Germinal center (tissue), 1 donor: ENCODE measurements around the gene RGS9.

Experiments used
- DNase-seq: peaks from one replicate; pipeline ENCODE4 v3.0.0; 2012; ENCODE audit warnings: mixed read lengths, low spot score

RGS9 gene

GRCh38 chr17:65219124-65219523 is 82.0 kb downstream of the RGS9 start:
- DNase-seq = no peak

- no peak for DNase-seq
Observed at GRCh38 chr17:65219707-65220106, 82.5 kb downstream of the RGS9 start.

GRCh38 chr17:65220732-65221131 is 83.6 kb downstream of the RGS9 start:
- no peak for DNase-seq

- no peak for DNase-seq
Observed at GRCh38 chr17:65222214-65222738, 85.1 kb downstream of the RGS9 start.

- no peak for DNase-seq
Observed at GRCh38 chr17:65225061-65225460, 87.9 kb downstream of the RGS9 start.

GRCh38 chr17:65226227-65226626 is 89.1 kb downstream of the RGS9 start:
- DNase-seq = no peak

- no peak for DNase-seq
Observed at GRCh38 chr17:65227637-65228036, 90.5 kb downstream of the RGS9 start.

GRCh38 chr17:65228287-65228686 is 91.1 kb downstream of the RGS9 start:
- DNase-seq = no peak

GRCh38 chr17:65228734-65229620 is 91.8 kb downstream of the RGS9 start:
- DNase-seq = peak; percentile 22

- no peak for DNase-seq
Observed at GRCh38 chr17:65229621-65229995, 92.4 kb downstream of the RGS9 start.

- DNase-seq = no peak
Observed at GRCh38 chr17:65230040-65230439, 92.9 kb downstream of the RGS9 start.

- no peak for DNase-seq
Observed at GRCh38 chr17:65231086-65231485, 93.9 kb downstream of the RGS9 start.

GRCh38 chr17:65231662-65232335 is 94.6 kb downstream of the RGS9 start:
- DNase-seq = peak; percentile 63

- DNase-seq = no peak
Observed at GRCh38 chr17:65235284-65235683, 98.1 kb downstream of the RGS9 start.

- DNase-seq = no peak
Observed at GRCh38 chr17:65236321-65236720, 99.2 kb downstream of the RGS9 start.

GRCh38 chr17:65243838-65244625 is 106.9 kb downstream of the RGS9 start:
- no peak for DNase-seq

- DNase-seq = no peak
Observed at GRCh38 chr17:65246252-65246651, 109.1 kb downstream of the RGS9 start.

GRCh38 chr17:65249774-65250173 is 112.6 kb downstream of the RGS9 start:
- no peak for DNase-seq

GRCh38 chr17:65254166-65254565 is 117.0 kb downstream of the RGS9 start:
- DNase-seq = no peak

- DNase-seq = no peak
Observed at GRCh38 chr17:65259281-65259680, 122.1 kb downstream of the RGS9 start.

- DNase-seq = no peak
Observed at GRCh38 chr17:65259696-65260485, 122.7 kb downstream of the RGS9 start.

GRCh38 chr17:65260626-65261025 is 123.5 kb downstream of the RGS9 start:
- no peak for DNase-seq
